Smooth muscle cell of the coronary artery (primary cell): Measurements from ENCODE around the gene SVBP. TPM values are rescaled to one million over a fixed set of nuclear protein-coding genes. Genes with fewer than 3 reads are reported as not detected.

Source experiments
- total RNA-seq: library from RNA; depleted of rRNA; stranded (reverse); fragments of >200 nt; gene quantifications from 2 replicates; pipeline ENCODE4 v1.2.3, GENCODE V29; 2014; ENCODE audit warnings: low replicate concordance

SVBP gene
- 5.0 and 18.3 TPM in 2 replicates for total RNA-seq

GRCh38 chr1:42816585-42817439 lies at the start of gene SVBP, which contains the start of gene ERMAP:
TSS of gene SVBP (minus strand) at chr1:42817397. CDS start at chr1:42816544, 853 bp downstream.
TSS of gene ERMAP (plus strand) at chr1:42817122. CDS start at chr1:42830449, 13,327 bp downstream.

GRCh38 chr1:42846257-42847110 lies 29.3 kb upstream of the SVBP start, which contains the start of gene ZNF691:
TSS of gene ZNF691 (plus strand) at chr1:42846613. CDS start at chr1:42849659, 3,046 bp downstream.

GRCh38 chr1:42784946-42785693 lies 32.1 kb downstream of the SVBP start, which contains the start of gene TMEM269:
TSS of gene TMEM269 (plus strand) at chr1:42784991. CDS start at chr1:42789894, 4,903 bp downstream.

GRCh38 chr1:42766741-42767509 lies 50.3 kb downstream of the SVBP start, which contains the start of the genes C1orf50 and P3H1:
TSS of gene C1orf50 (plus strand) at chr1:42767249. CDS start at chr1:42767312, 63 bp downstream.
TSS of gene P3H1 (minus strand) at chr1:42767028. CDS start at chr1:42766971, 57 bp downstream.

Other genes with a start within 250 kb of the SVBP start
- gene PPIH, start 159.0 kb downstream of the SVBP start, total RNA-seq = 20.9 and 28.3 TPM in 2 replicates
- 851 and 971 TPM in 2 replicates for gene YBX1, start 135.0 kb downstream of the SVBP start, total RNA-seq
- gene CLDN19, start 77.2 kb downstream of the SVBP start, total RNA-seq = not detected in 2 replicates
- gene P3H1, start 50.4 kb downstream of the SVBP start, total RNA-seq = 77.6 and 205 TPM in 2 replicates
- 0.82 and 3.2 TPM in 2 replicates for gene C1orf50, start 50.1 kb downstream of the SVBP start, total RNA-seq
- gene TMEM269, start 32.4 kb downstream of the SVBP start, total RNA-seq = 0.12 TPM in 1 of 2 replicates, not detected in the other
- gene ERMAP, start 275 bp downstream of the SVBP start, total RNA-seq = 8.3 and 10.4 TPM in 2 replicates
- 8.8 and 11.6 TPM in 2 replicates for gene ZNF691, start 29.2 kb upstream of the SVBP start, total RNA-seq
- 43.1 and 92.6 TPM in 2 replicates for gene SLC2A1, start 141.5 kb upstream of the SVBP start, total RNA-seq